Suprapubic skin (tissue), 4 donors: ENCODE measurements around the gene DEPDC5. TPM values are rescaled to one million over a fixed set of nuclear protein-coding genes. Genes with fewer than 3 reads are reported as not detected.

Experiments
- DNase-seq, 2 donors: peaks; one replicate each; pipeline ENCODE4 v3.0.0-alpha.2; 2019; ENCODE audit warnings: low spot score in 2 of 2
- H3K27ac ChIP-seq: fragments of 200-600 bp; sonication (generic); one replicate; pipeline ENCODE4 v1.5.1; 2019
- H3K27me3 ChIP-seq: fragments of 200-600 bp; sonication (generic); one replicate; pipeline ENCODE4 v1.5.1; 2019
- H3K36me3 ChIP-seq: fragments of 200-600 bp; sonication (generic); one replicate; pipeline ENCODE4 v1.5.1; 2019
- H3K4me1 ChIP-seq: fragments of 200-600 bp; sonication (generic); one replicate; pipeline ENCODE4 v1.5.1; 2019
- H3K4me3 ChIP-seq: fragments of 200-600 bp; sonication (generic); one replicate; pipeline ENCODE4 v1.5.1; 2019; ENCODE audit warnings: mild to moderate bottlenecking
- H3K9me3 ChIP-seq: fragments of 200-600 bp; sonication (generic); one replicate; pipeline ENCODE4 v1.5.1; 2019
- EP300 ChIP-seq: sonication (generic); formaldehyde crosslinking; IDR thresholded peaks from one replicate; pipeline ENCODE4 v1.6.1; 2017; ENCODE audit warnings: antibody characterized with exemption
- POLR2A ChIP-seq, 2 donors: fragments of 450-650 bp; IDR thresholded peaks; one replicate each; pipeline ENCODE4 v1.6.1; 2017; ENCODE audit warnings: antibody characterized with exemption in 2 of 2, mild to moderate bottlenecking in 2 of 2, moderate library complexity in 2 of 2
- POLR2AphosphoS5 ChIP-seq, 3 donors: sonication (generic); formaldehyde crosslinking; IDR thresholded peaks; one replicate each; pipeline ENCODE4 v1.6.1; 2017; ENCODE audit warnings: antibody characterized with exemption in 3 of 3
- WGBS: methylation state at CpG from one replicate; pipeline ENCODE4 v1.1.5; 2018; 5-methylcytosine and 5-hydroxymethylcytosine counted together
- total RNA-seq, 4 donors: library from RNA; depleted of rRNA; stranded (reverse); fragments of >200 nt; gene quantifications; one replicate each; pipeline ENCODE4 v1.1.0, GENCODE V29; 2016
- TF ChIP-seq, protein P1 (sequence below), 2 donors: fragments of 200-600 bp in 1 of 2; fragments of 450-650 bp in 1 of 2; sonication (generic) in 1 of 2; IDR thresholded peaks; one replicate each; pipeline ENCODE4 v1.5.1; 2016 to 2019; ENCODE audit warnings: antibody characterized with exemption in 2 of 2, mild to moderate bottlenecking in 1 of 2, moderate library complexity in 1 of 2

The DEPDC5 gene
- total RNA-seq, 4 donors from 2014 or later: 10.2 to 35.6 (median 15.5) TPM

DNA sequence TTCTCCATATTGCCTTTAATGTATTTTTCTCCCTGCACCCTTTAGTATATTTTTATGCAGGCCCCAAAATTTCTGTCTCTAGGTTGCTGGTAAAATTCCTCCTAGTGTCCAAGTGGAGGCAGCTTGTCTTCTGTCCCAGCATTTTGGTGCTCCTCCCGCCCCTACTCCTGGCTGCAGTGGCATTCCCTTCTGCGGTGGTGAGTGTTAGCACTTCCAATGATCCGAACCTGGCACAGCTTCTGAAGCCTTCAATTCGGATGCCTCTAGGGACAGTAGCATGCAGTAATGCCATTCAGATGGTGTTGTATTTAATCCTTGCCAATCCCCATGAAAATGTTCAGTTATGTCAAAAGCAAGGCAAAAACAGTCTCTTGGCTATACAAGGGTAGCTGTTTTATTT is 196.4 kb downstream of the DEPDC5 start:
- 22% methylated on average over 4 of the region's 4 CpGs for WGBS

DNA sequence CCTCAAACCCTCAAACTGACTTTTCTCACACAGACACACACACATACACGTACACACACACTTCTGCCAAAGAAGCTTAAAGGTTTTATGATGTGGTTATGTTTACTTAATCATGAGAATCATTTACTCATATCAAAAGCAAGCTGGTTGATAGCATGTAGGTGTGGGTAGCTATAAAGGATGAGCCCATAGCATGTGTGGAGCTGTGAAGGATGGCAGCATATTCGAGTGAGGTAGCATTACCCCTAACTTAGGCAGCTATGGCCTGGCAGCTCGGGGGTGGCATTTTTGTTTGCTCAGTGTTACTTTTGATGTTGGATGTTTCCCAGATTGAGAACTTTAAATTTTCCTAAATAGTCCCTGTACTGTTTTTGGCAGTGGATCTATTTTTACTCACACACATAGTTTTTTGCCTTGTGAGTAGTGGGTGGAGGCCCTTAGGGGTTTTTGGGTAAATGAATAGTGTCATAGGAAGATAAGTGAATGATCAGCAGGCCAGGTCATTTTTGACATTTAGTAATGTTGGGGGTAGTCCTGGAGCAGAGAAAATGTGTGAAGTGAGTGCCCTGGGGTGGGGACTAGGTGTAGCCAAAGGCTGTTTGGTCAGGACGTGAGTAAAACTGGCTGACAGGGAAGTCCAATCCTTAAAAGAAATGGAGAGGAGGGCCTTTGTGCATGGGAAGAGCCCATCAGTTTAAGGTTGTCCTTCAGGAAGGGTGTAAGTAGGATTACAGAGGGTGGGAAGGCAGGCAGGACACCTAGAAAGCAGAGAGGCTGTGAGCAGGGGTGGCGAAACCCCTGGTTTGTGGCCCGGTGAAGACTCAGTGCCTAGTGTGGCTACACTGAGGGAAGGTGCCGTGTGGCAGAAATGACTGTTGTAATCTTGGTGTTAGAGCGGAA is 197.6 kb downstream of the DEPDC5 start:
- Histone ChIP-seq H3K27me3 (no peaks in the 10 kb centered on the region), H3K4me3 (no peak overlapping the region), H3K9me3 (no peaks in the 10 kb centered on the region), H3K36me3 (peaks cover 16% of the 10 kb centered on the region), H3K4me1 (peaks cover 68% of the 10 kb centered on the region), H3K27ac (peak overlapping the region; percentile 74)
- TF ChIP-seq EP300 (no peak), POLR2A (IDR thresholded peaks at IDR 0.05) (no peak), POLR2AphosphoS5 (IDR thresholded peaks at IDR 0.05) (no peak)
- TF ChIP-seq, protein P1, sequence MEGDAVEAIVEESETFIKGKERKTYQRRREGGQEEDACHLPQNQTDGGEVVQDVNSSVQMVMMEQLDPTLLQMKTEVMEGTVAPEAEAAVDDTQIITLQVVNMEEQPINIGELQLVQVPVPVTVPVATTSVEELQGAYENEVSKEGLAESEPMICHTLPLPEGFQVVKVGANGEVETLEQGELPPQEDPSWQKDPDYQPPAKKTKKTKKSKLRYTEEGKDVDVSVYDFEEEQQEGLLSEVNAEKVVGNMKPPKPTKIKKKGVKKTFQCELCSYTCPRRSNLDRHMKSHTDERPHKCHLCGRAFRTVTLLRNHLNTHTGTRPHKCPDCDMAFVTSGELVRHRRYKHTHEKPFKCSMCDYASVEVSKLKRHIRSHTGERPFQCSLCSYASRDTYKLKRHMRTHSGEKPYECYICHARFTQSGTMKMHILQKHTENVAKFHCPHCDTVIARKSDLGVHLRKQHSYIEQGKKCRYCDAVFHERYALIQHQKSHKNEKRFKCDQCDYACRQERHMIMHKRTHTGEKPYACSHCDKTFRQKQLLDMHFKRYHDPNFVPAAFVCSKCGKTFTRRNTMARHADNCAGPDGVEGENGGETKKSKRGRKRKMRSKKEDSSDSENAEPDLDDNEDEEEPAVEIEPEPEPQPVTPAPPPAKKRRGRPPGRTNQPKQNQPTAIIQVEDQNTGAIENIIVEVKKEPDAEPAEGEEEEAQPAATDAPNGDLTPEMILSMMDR (IDR thresholded peaks at IDR 0.05): no peak
- no peak for DNase-seq
- 78% methylated on average over 8 of the region's 8 CpGs for WGBS

More for the DNA sequence above, 196.4 kb downstream of the DEPDC5 start:
- Histone ChIP-seq H3K4me3 (no peak overlapping the region), H3K27me3 (no peaks in the 10 kb centered on the region), H3K9me3 (no peaks in the 10 kb centered on the region), H3K4me1 (peaks cover 80% of the 10 kb centered on the region), H3K36me3 (peaks cover 12% of the 10 kb centered on the region), H3K27ac (peak overlapping the region; percentile 74)
- DNase-seq: no peak
- TF ChIP-seq POLR2AphosphoS5 (IDR thresholded peaks at IDR 0.05) (no peak), EP300 (no peak), POLR2A (IDR thresholded peaks at IDR 0.05) (no peak)
- TF ChIP-seq, protein P1 (IDR thresholded peaks at IDR 0.05): no peak

DNA sequence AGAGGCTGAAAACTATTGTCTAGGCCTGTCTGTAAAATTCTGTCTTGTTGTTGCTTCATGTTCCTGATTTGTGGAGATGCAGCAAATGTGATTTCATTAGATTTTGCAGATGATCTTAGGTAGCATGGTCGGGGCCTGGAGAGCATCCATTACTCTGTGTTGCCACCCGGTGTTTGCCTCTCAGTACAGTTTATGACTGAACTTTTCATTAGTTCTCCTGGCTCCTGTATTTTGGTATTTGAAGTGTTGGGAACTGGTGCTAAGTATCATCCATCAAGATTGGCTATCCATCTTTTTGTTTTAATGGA is 198.2 kb downstream of the DEPDC5 start:
- Histone ChIP-seq H3K4me3 (no peak overlapping the region), H3K36me3 (peaks cover 22% of the 10 kb centered on the region), H3K4me1 (peaks cover 62% of the 10 kb centered on the region), H3K27ac (peak overlapping the region; percentile 74), H3K9me3 (no peaks in the 10 kb centered on the region), H3K27me3 (no peaks in the 10 kb centered on the region)
- TF ChIP-seq, protein P1 (IDR thresholded peaks at IDR 0.05): no peak
- TF ChIP-seq POLR2AphosphoS5 (IDR thresholded peaks at IDR 0.05) (no peak), POLR2A (IDR thresholded peaks at IDR 0.05) (no peak), EP300 (no peak)
- DNase-seq: no peak
- WGBS: 62% methylated on average over 2 of the region's 2 CpGs

DNA sequence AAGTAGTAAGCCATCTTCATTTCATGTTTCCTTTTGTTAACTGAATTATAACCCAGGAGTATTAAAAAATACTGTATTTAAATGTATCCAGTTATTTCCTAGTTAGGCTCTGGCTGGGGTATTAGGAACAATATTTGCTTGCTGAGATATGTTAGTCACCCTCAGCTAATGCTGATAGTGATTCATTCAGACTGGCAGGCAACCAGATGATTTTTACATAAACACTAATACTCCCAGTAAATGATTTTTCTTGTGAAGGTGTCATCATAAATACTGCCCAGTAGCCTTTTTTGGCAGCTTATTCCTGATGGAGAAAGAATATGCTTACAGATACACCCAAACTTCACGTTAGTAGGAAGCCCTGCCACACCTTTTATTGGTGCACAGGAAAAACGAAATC is 198.7 kb downstream of the DEPDC5 start:
- Histone ChIP-seq H3K36me3 (peaks cover 27% of the 10 kb centered on the region), H3K27ac (peak overlapping the region; percentile 74), H3K9me3 (no peaks in the 10 kb centered on the region), H3K27me3 (no peaks in the 10 kb centered on the region), H3K4me3 (no peak overlapping the region), H3K4me1 (peaks cover 58% of the 10 kb centered on the region)
- no peak for DNase-seq
- 40% methylated on average over 2 of the region's 2 CpGs for WGBS
- TF ChIP-seq POLR2A (IDR thresholded peaks at IDR 0.05) (no peak), EP300 (no peak), POLR2AphosphoS5 (IDR thresholded peaks at IDR 0.05) (no peak)
- TF ChIP-seq, protein P1 (IDR thresholded peaks at IDR 0.05): no peak

DNA sequence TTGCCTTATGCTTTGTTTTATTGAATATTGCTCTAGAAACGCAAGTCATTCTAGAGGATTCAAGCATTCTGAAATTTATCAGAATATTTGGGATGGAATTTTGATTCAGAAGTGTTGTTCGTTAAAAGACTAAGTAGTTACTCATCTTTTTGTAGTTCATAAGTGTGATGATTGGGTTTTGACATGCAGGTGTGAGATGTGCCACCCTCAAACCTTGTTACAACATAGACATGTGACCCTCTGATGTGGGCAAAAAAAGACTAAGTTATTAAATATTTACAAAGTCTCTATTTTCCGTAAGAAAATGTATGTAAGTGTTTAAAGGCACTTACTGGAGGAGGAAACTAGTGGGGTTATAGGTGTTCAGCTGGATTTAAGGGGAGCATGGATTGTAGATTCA is 199.4 kb downstream of the DEPDC5 start:
- no peaks in the 10 kb centered on the region for H3K27me3 ChIP-seq
- WGBS: 81% methylated on average over 3 of the region's 3 CpGs
- TF ChIP-seq EP300 (no peak), POLR2AphosphoS5 (IDR thresholded peaks at IDR 0.05) (no peak), POLR2A (IDR thresholded peaks at IDR 0.05) (no peak)
- TF ChIP-seq, protein P1 (IDR thresholded peaks at IDR 0.05): no peak
- H3K4me1 ChIP-seq: peaks cover 52% of the 10 kb centered on the region
- H3K27ac ChIP-seq: peak overlapping the region; percentile 74
- H3K36me3 ChIP-seq: peaks cover 30% of the 10 kb centered on the region
- no peak for DNase-seq
- no peaks in the 10 kb centered on the region for H3K9me3 ChIP-seq
- H3K4me3 ChIP-seq: no peak overlapping the region
